DMS79 (cell line): Measurements from ENCODE around the gene SLC41A3.

Experiments used
- DNase-seq: peaks from one replicate; lab custom pipeline; 2025; lab: John Stamatoyannopoulos, UW

The SLC41A3 gene

DNA sequence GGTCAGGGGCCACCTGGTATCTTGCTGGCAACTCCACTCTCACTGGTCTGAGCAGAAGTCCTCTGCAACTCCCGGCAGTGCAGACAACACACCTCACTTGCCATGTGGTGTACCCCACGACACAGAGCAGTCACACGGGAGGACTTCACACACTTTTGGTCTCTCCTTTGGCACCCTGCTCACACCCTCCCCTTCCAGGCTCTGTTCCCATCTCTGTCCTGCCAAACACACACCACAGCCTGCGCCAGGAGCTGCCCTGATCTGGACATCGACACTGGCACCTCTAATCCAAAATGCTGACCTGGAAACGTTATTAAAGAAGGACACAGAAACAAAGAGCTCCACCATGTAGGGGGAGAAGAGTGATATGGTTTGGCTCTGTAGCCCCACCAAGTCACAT, 57.2 kb downstream of the SLC41A3 start:
- no peak for DNase-seq

DNA sequence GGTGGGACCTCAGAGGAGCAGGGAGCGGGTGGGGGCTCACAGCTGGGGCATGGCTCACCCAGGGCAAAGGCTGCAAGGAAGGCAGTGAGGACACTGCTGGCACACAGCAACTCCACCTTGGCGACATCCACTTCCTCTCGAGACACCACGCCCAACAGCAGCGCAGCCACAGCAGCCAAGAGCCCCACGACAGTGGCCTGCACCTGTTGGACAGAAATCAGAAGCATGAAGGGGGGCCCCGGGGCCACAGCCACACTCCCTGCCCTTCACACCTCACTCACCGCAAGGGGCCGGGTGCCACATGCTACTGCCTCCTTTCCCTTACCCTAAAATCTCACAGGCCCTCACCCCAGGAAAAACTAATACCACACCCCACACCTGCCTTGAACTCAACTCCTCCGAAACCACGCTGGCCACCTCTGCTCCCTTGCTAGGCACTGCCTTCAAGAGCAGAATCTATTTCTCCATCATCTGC, 57.6 kb downstream of the SLC41A3 start:
- no peak for DNase-seq

DNA sequence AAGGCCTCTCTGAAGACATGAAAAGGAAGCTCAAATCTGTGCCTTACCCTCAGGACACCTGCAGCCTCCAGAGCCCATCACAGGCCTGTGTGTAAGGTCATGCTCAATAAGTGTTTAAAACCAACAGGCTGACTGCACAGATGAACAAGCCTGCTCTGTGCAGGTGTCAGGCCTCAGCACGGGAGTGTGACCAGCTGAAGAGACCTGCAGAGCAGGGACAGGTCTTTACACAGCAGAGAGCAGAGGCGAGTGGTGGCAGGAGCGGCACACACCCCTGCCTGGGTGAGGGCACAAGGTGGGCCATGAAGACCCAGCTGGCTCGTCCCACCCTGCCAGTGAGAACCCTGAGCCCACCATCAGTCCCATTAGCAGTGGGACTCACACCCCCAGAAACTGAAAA, 58.1 kb downstream of the SLC41A3 start:
- DNase-seq: no peak

DNA sequence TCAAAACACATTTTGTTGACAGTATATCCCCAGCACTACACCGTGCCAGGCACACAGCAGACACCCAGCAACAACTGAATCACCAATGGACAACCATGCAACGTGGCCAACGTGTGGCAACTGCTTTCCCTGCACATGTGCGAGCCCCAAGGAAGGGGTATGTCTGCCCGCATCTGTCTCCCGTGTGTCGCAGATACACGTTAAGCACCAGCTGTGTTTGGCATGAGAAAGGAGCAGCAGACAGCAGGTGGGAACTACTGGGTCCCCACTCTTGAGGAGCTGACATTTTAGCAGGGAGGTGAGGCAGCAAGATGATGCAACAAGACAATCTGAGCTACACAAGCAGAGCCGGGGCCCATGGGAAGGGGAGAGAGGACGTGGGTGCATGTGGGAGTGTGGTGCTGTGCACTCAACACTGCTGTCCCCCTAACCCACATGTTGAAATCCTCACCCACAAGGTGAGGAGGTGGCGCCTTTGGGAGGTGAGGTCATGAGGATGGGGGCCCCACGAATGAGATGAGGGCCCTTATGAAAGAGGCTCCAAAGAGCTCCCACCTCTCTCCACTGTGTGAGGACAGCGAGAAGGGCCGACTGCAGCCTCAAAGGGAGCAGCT, 58.7 kb downstream of the SLC41A3 start:
- DNase-seq: no peak

DNA sequence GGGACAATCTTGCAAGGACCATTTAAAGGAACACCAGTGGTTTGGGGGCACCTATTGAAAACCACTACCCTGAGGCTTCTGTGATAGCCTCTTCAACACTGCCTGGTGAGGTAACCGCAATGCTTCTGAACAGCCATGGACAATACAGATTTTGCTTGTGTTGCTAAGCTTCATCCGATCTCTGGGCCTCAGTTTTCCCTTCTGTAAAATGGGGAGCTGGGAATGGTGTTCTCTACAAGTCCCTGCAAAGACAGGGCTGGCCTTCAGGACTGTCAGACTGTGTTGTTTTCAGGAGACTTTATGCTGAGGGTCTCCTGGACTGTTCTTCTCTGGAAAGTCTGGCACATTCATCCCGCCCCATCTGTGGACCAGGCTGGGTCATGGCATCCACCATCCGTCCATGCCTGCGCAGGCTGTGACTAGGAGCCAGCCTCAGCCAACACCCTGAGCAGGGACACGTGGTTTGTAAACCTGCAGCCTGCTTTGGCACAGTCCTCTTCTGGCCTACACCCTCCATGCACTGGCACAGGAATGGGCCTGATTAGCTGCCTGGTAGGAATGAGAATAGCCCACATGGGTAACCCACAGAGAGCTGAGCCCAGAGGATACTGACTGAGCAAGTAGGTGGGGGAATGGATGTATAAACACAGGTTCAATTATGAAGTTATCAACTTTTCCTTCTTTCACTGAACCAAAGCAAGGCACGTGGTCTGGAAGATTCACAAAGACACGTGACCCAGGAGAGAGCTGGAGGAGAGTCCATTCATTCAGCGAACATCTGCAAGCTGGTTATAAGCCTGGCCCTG, 59.7 kb downstream of the SLC41A3 start:
- no peak for DNase-seq

DNA sequence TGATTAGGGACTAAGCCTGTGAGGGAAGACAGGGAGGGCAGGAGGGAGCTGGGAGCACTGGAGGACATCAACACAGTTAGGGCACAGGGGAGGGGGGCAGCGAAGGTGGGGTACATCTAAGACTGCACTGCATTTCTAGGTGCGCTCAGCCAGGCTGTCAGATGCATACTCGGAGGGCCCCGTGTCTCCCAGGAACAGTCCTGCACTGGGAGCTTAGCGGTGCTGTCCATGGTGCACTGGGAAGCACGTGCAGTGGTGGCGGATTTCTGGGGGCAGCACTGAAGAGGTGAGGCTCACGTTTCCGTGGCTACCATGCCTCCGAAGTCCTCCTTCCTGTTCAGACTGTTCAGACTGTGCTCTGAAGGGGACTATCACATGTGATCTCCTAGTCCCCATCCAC, 60.5 kb downstream of the SLC41A3 start:
- DNase-seq: no peak

DNA sequence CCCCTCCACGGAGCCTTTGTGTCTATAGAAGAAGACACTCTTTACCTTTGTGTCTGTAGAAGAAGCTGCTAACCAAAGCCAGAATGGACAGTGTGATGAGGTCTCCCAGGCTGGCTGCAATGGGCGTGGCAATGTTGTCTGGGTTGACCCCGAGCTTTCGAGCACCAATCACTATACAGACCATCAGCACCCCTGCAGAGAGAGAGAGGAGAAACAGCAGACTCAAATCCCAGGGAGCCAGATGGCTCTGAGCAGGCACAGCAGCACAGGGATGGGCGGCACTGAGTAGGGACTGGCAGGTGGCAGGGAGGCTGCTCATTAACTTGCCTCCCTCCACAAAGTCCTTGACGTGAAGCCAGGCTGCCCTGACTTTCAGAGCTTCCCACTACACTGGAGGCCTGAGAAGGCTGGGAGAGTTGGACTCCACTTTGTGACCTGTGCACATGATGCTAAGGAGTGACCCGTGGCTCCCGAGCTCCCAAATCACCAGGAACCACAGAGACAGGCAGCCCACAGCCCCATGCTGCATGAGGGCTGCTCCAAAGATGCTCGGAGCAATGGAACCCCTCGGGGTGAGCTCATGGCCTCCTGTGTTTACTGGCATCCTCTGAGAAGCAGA, 61.1 kb downstream of the SLC41A3 start:
- DNase-seq: no peak

DNA sequence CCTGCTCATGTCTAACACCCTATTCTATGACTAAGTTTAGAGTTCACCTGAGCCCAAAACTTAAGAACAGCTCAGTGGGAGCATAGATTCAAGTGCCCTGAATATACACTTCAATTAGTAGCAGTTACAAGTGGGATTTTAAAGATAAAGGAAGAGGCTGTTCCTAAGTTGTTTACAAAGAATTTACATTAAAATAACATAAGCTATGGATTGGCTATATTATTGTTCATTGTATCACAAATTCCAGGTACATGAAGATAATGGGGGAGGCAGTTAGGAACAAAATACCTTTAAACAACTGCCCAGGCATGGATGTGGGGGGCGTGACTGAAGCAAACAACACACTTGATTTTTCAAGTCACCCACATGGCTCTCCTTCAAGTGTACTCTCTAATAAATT, 62.2 kb downstream of the SLC41A3 start:
- no peak for DNase-seq

DNA sequence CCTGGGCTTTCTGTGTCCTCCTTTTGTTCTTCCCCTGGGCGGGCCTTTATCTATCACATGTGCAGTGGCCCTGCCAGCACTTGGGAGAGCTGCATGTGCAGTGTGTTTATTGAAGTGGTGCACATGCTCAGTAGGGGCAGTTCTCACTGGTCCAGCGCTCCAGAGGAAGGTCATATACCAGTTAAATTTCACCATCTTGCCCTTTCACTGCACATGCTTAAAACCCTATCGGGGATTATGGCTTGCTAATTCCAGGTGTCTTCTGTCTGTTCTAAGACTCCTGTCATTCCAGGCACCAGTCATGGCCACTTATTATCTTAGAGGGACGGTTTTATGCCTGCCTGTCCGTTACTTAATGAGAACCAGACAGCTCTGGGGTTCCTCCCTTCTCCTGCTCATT, 62.7 kb downstream of the SLC41A3 start:
- DNase-seq: no peak

DNA sequence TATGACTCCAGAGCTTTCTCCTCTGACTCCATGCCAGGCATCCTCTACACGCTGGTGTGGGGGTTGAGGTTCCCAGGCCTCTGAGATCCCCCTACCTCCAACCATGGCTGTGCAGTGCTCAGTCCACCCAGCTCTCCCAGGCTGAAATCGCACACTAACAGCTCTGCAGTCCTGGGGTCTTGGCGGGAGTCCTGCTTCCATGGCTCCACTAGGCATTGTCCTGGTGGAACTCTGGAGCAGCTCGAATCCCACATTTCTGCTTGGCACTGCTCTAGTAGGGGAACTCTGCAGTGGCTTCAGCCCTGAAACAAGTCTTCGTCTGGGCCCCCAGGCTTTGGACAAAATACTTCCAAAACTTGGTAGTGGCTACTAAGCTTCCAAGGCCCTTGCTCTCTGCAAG, 64.2 kb downstream of the SLC41A3 start:
- DNase-seq: no peak

DNA sequence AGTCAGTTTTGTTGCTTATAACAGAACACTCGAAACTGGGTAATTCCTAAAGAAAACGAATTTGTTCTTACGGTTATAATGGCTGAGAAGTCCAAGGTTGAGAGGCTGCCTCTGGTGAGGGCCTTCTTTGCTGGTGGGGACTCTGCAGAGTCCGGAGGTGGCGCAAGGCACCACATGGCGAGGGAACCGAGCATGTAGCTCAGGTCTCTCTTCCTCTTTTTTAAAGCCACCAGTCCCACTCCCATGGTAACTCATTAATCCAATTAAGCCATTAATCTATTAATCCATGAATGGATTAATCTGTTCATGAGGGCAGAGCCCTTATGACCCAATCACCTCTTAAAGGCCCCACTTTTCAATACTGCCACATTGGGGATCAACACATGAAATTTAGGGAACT, 64.9 kb downstream of the SLC41A3 start:
- no peak for DNase-seq

DNA sequence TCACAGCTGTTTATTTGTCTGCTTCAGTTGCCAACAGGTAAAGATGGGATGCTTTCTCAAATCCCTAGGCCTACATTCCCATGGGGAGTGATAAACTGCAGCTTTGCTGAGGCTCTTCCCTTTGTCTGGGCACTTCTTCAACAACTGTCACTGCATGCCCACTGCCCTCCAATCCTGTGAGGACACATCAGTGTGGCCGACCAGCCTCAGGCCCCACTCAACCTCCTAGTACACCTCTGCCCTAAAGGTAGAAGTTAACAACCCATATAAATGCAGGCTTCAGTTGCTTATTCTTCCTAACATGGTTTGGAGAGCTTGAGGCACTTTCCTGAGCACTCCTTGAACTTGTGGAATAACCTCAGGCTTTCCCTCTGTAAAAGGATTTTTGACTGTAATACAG, 65.4 kb downstream of the SLC41A3 start:
- no peak for DNase-seq

DNA sequence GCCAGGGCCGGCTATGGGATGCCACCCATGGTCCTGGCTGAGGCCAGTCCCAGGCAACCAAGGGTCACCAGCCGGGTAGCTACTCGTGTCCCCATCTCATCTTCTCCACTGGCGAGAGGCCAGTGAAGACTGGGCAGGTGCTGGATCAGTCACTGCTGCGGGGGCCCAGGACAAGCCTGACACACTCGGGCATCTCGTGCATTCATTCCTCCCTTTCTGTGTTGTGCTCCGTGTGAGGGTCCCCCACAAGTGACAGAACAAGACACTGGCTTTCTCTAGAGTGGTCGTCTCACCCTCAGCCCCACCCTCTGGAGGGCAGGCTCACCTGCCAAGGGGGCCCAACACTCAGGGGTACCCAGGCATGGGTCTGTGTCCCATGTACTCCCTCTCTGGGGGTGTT, 66.6 kb downstream of the SLC41A3 start:
- DNase-seq: no peak

DNA sequence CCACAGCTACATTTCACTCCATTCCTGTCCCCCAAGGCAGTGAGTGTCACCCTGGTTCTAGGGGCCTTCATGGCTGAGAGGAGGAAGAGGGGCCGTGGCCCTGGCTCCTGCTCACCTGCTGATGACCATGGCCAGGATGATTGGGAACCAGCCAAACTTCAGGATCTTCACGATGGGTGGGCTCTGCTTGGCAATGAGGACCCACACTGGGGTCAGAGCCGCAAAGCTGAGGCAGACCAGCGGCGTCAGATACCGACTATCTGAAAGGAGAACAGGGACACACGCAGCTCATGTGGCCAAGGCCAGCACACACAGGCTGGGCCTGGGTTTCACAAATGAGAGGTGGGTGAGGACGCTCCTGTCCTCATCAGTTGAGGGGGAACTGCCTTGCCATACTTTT, 67.3 kb downstream of the SLC41A3 start:
- DNase-seq: no peak

DNA sequence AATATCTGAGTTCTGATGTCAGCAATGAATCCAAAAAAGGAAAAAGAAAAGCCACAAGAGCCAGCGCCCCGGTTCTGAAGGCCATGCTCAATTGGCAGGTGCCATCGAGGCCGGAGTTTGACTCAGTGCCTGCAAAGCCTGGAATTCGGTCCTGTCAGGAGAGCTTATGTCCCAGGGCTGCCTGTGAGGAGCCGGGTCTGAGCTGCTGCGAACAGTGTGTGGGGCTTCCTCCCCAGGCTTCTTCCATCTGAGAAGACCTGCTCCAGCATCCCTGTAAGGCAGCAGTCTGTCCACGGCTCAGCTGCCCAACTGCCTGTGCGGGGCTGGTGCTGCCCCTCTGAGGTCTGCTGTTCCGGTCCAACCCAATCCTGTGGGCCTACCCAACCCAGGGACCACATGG, 68.8 kb downstream of the SLC41A3 start:
- no peak for DNase-seq

DNA sequence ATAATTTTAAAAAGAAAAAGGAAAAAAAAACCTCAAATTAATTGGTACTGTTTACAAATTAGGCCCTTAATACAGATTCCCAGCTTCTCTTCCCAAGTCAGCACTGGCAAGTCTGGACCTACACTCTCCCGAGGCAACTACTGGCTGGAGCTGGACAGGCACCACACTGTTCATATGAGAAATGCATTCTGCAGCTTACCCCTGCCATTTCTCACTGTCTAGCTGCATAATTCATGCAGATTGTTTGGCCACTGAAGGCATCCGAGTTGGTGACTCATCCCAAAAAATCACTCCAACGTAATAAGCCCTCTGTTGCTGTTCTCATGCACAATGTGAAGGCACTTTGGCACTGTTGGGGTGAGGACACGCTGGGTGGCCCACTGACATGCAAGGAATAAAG, 69.7 kb downstream of the SLC41A3 start:
- DNase-seq: no peak

DNA sequence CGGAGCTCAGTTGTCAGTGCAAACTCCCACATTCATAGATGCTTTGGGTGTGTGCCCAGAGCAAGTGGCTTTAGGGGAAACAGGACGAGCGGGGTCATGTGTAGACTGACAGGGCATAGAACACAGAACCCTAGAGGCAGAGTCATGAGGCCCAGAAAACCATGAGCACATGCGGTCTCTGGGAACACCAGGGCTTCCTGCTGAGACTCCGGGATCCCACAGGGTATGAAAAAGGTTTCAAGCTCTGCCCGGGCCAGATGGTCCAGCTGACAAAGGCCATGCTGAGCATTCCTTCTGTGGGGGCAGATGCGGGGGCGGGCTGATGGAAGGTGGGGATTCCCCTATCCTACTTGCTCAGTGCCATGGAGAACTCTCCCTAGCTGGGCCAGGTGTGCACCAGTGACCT, 70.2 kb downstream of the SLC41A3 start:
- DNase-seq: no peak

DNA sequence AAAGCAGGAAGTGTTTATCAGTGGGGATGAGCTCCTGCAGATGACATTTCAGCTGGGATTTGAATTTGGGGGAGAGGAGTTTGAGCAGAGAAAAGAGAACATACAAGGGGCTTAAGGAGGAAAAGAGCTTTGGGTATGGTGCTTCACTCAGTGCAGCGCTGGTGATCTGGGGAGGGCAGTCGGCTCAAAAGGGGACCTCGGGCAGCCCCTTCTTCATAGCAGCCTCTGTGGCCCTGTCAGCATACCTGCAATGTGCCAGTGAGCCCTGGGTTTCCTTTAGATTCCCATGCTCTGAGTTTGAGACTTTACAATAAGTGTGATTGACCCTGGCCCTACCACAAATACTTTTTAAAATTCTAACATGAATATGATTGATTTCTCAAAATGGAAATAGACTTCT, 74.7 kb downstream of the SLC41A3 start:
- DNase-seq: no peak

DNA sequence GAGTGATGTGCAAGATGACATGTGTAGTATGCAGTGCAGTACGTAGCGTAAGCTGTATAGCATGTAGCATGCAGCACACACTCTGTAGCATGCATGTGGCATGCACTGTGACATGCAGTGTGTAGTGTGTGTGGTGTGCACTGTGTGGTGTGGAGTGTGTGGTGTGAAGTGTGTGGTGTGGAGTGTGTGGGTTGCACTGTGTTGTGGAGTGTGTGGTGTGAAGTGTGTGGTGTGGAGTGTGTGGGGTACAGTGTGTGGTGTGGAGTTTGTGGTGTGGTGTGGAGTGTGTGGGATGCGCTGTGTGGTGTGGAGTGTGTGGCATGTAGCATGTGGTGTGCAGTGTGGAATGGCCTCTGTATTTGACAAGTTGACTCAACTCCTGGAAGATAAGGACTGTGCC, 75.7 kb downstream of the SLC41A3 start:
- DNase-seq: no peak

DNA sequence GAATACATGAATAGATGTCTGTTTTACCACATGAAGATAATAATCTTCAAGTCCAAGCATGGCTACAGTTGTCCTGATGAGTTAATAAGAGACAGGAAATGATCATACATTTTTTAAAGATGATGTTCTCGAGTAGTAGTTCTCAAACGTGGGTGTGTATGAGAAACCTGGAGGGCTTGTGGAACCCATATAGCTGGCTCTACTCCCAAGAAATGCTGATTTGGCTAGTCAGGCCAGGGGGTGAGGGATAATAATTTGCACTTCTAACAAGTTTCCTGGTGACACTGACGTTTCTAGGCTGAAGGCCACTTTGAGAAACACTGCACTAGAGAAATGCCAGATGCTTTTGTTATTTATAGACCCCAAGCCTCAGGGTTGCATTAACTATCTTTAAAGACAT, 78.0 kb downstream of the SLC41A3 start:
- no peak for DNase-seq

DNA sequence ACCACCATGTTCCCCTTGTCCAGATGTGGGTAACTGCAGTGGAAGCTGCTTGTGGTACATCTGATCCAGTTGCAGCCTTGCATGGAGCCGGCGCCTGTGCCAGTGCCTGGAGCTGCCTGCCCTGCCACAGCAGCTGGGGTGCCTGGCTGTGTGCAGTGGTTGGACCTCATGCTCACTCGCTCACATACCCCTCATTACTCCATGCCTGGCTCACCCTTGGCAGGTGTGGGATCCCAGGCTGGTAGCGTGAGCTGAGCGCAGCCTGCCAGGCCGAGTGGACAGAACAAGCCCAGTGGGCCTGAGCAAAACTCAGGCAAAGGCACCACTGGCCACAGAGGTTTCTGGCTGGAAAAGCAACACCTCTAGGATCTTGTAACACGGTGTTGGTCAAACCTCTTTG, 79.2 kb downstream of the SLC41A3 start:
- no peak for DNase-seq

DNA sequence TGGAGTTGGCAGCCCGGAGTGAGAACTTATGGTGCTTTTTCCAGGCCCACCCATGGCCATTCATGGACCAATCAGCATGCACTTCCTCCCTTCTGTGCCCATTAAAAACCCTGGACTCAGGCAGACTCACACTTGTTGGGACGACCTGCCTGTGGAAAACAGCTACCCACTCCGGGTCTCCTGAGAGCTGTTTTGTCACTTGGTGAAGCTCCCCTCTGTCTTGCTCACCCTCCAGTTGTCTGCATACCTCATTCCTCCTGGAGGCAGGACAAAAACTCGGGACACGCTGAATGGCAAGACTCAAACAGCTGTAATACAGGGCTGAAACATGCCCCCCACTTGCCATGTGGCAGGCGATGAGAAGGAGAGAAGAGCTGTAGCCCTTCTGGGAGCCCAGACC, 79.7 kb downstream of the SLC41A3 start:
- DNase-seq: no peak

DNA sequence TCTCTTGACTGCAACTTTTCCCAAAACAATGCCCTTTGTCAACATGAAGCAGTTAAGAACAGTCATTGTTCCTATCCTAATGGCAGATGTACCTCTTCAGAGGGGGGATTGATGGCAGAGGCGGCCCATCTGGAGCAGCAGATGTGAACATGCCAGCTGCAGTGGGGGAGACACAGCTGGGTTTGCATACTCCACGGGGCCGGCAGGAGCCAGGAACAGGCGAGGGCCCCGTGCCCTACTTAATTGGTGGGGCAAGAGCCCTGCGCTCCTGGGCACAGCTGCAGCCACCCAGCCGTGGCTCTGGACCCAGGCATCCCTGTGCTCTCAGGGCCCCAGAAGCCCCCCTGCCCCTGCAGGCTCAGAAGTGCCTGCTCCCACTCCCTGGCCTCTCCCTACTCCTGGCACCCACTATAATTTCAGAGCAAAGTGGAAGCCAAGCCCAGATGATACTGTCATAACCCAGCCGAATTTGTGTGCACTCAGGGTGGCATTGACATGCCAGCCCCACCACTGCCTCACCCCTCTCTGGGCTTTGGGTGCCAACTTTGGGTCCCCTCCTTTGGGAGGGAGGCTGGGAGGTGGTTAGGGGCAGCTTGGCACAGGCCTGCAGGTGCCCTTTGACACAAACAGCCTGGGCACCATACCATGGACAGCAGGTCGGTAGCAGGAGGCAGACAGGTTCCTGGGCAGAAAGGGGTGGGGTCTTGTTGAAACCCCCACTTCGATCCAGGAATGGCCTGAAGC, 80.3 kb downstream of the SLC41A3 start:
- no peak for DNase-seq
